ENCODE data around the gene CFDP1. TPM values are rescaled to one million over a fixed set of nuclear protein-coding genes. Genes with fewer than 3 reads are reported as not detected.

CFDP1 gene
- total RNA-seq, 2 experiments from 2014 or later, result 35.1 to 36.2 TPM

DNA sequence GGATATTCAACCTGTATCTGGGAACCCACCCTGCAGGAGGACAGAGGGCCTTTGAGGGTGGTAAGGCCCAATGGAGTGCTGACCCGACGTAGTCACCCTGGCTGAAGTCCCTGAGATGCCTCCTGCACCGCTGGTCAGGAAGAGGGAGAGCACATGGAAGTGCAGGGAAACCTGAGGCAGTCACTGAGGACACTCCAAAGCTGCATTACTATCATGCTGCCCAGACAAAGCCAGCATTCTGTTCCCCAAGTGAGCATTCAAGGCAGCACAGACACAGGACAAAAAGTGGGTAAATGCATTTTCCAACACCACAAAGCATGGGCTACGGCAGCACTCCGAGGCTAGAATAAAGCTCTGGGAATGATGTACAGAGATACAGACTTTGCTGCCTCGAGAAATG is 135.0 kb downstream of the CFDP1 start:
- CTCF ChIA-PET, result no interaction called here
- POLR2A ChIA-PET, result no interaction called here

DNA sequence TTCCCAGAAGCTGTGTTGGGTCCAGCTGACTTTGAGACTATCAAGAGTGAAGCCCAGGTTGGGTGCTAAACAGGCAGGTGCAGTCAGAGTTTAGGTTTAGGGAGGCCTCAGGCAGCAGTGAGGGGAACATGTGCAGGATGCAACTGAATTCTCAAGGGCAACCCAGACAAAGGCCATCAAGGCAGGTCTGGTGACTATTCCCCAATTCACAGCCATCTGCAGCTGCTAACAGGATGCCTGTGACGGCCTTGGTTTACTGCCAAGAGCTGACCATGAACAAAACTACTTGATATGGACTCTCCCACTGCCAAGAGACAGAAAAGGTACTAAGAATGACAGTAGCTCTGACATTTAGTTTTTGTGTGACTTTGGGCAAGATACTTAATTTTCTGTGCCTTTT is 136.7 kb downstream of the CFDP1 start:
- H3K36me3 Mint-ChIP-seq (ENCODE audit: low read depth), result peaks cover 26% of the 10 kb centered on the region
- peaks cover 1% of the 10 kb centered on the region for H3K27me3 Mint-ChIP-seq
- H3K4me1 Mint-ChIP-seq, result no peaks in the 10 kb centered on the region
- no peaks in the 10 kb centered on the region for H3K9me3 Mint-ChIP-seq
- no peak overlapping the region for H3K27ac Mint-ChIP-seq
- POLR2A ChIA-PET, result no interaction called here
- CTCF ChIA-PET, result no interaction called here
- H3K4me3 Mint-ChIP-seq, result no peak overlapping the region
- DNase-seq, result no peak

More for the DNA sequence above, 135.0 kb downstream of the CFDP1 start:
- Mint-ChIP-seq H3K27me3 (no peaks in the 10 kb centered on the region), H3K4me1 (no peaks in the 10 kb centered on the region), H3K4me3 (no peak overlapping the region), H3K27ac (no peak overlapping the region), H3K36me3 (ENCODE audit: low read depth) (peaks cover 22% of the 10 kb centered on the region), H3K9me3 (no peaks in the 10 kb centered on the region)
- DNase-seq, result no peak

DNA sequence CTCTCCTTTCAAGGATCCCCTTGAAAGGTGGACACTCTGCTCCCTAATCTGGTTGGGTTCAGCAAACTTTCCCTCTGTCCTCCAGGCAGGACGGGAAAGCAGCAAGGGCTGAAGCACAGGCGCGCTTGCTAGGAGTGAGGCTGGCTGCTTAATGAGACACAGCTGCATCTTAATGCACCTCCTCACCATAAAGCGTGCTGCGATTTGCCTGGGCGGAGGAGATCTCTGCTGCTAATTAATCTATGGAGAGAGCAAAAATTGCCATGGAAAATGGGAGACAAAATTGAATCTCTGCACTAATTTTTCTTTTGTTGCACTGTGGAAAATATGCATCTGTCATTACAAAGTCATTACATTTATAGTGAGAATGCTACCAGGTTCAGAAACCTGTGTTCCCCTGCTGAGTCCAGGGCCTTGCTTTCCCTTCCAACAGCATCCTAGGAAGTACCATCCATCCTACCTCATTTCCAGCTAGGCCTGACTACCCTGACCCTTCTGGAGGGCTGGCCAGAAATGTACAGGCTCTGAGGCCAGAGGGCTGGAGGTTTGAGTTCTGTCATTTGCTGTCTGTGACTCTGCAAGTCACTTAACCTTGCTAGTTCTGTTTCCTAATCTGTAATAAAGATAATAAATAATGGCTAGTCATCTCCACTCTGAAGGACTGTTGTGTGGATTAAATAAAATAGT is 138.4 kb downstream of the CFDP1 start:
- H3K9me3 Mint-ChIP-seq, result no peaks in the 10 kb centered on the region
- no peak overlapping the region for H3K4me3 Mint-ChIP-seq
- peaks cover 4% of the 10 kb centered on the region for H3K27me3 Mint-ChIP-seq
- peaks cover 23% of the 10 kb centered on the region for H3K36me3 Mint-ChIP-seq (ENCODE audit: low read depth)
- ChIA-PET POLR2A (interaction anchor here (1.3 kb wide), 1 partner anchor 10 kb away, joined by 5 read pairs; no protein-coding TSS in a partner anchor), CTCF (no interaction called here)
- H3K4me1 Mint-ChIP-seq, result no peaks in the 10 kb centered on the region
- H3K27ac Mint-ChIP-seq, result no peak overlapping the region
- DNase-seq, result no peak

DNA sequence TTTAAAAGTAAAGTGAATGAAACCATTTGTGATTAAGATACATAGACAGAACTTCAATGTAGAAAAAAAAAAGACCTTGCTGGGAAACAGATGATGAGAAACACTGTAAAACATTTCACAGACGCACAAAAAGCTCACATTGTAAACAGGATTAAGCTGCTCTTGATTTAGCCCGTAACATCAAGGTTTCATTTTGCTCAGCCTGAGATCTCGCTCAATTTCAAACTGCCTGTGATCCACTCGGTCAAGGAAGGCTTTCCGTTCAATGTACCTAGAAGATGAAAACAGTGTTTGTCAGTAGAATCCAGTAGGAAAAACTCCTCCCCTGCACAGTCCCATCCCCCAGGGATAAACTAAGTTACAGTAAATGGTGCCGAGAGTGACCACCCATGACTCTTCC is 139.5 kb downstream of the CFDP1 start:
- no peak overlapping the region for H3K4me3 Mint-ChIP-seq

DNA sequence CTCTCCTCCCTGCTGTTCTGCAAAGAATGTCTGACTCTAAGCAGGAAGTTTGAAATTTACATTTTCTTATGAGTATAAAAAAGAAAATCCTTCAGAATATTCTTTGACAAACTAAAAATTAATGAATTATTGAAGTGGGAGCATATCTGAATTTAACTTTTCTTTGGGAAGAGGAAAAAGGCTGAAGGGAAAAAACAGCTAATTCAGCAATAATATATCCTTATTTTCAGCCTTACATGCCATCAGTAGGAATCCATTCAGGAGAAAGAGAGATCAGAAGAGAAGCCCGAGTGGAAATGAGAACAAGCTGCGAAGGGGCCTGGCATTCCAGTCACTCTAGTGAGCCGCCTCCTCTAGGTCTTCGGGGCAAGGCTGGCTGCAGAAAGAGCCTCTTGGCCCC is 140.1 kb downstream of the CFDP1 start:
- no peak overlapping the region for H3K27ac Mint-ChIP-seq
- H3K9me3 Mint-ChIP-seq, result no peaks in the 10 kb centered on the region
- peaks cover 26% of the 10 kb centered on the region for H3K36me3 Mint-ChIP-seq (ENCODE audit: low read depth)
- DNase-seq, result no peak
- peaks cover 10% of the 10 kb centered on the region for H3K4me1 Mint-ChIP-seq
- ChIA-PET CTCF (no interaction called here), POLR2A (interaction anchor here (1.3 to 1.5 kb wide), 2 partner anchors 9 to 19 kb away, joined by 3 read pairs; no protein-coding TSS in a partner anchor)
- H3K4me3 Mint-ChIP-seq, result no peak overlapping the region
- peaks cover 13% of the 10 kb centered on the region for H3K27me3 Mint-ChIP-seq

More for the DNA sequence above, 139.5 kb downstream of the CFDP1 start:
- ChIA-PET CTCF (no interaction called here), POLR2A (interaction anchor here (1.3 kb wide), 2 partner anchors 11 to 19 kb away, joined by 3 to 5 read pairs; no protein-coding TSS in a partner anchor)
- no peak for DNase-seq
- H3K36me3 Mint-ChIP-seq (ENCODE audit: low read depth), result peaks cover 21% of the 10 kb centered on the region
- H3K27ac Mint-ChIP-seq, result no peak overlapping the region
- peaks cover 7% of the 10 kb centered on the region for H3K27me3 Mint-ChIP-seq
- H3K9me3 Mint-ChIP-seq, result no peaks in the 10 kb centered on the region
- peaks cover 4% of the 10 kb centered on the region for H3K4me1 Mint-ChIP-seq

DNA sequence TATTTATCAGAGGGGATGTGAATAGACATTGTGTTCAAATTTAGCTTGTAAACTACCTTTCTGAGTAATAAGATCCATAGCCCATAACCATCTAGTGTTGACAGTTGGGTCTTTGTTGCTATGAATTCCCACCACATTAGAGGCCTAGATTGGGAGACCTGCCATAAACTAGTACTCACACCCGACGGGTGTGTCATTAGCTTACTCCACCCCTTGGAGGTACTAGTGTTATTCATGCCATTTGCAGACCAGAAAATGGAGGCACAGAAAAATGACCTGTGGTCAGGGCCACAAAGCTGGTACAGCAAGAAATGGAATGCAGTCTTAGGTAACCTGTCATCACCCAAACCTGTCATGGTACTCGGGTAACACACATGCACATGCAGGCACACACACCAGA is 140.6 kb downstream of the CFDP1 start:
- Mint-ChIP-seq H3K36me3 (ENCODE audit: low read depth) (peaks cover 26% of the 10 kb centered on the region), H3K4me1 (peaks cover 14% of the 10 kb centered on the region), H3K9me3 (no peaks in the 10 kb centered on the region), H3K27ac (no peak overlapping the region), H3K27me3 (peaks cover 15% of the 10 kb centered on the region), H3K4me3 (no peak overlapping the region)
- ChIA-PET POLR2A (interaction anchor here (1.5 kb wide), 1 partner anchor 9 kb away, joined by 3 read pairs; no protein-coding TSS in a partner anchor), CTCF (no interaction called here)
- no peak for DNase-seq

DNA sequence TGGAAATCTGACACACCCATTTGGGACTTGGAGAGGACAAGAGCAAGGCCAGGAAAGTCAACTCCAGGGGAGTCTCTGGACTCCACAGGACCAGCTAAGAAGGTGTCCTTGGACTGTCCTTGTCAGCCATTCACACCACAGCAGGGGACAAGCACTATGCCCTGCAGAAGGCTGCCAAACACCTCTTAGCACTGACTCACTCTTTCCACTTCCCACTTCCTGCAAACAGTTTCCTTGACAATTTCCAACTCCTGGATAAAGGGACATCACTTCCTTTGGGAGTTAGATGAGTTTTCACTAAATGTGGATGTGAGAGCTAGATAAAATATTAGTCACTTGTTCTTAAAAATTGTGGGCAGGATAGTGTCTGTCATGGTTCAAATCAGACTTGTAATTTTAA is 144.1 kb downstream of the CFDP1 start:
- Mint-ChIP-seq H3K4me1 (peaks cover 20% of the 10 kb centered on the region), H3K27me3 (peaks cover 34% of the 10 kb centered on the region), H3K36me3 (ENCODE audit: low read depth) (peaks cover 30% of the 10 kb centered on the region), H3K4me3 (no peak overlapping the region), H3K9me3 (no peaks in the 10 kb centered on the region), H3K27ac (no peak overlapping the region)
- DNase-seq, result no peak
- POLR2A ChIA-PET, result no interaction called here
- CTCF ChIA-PET, result interaction anchor here (0.5 kb wide), 1 partner anchor 157 kb away, joined by 3 read pairs; no protein-coding TSS in a partner anchor

DNA sequence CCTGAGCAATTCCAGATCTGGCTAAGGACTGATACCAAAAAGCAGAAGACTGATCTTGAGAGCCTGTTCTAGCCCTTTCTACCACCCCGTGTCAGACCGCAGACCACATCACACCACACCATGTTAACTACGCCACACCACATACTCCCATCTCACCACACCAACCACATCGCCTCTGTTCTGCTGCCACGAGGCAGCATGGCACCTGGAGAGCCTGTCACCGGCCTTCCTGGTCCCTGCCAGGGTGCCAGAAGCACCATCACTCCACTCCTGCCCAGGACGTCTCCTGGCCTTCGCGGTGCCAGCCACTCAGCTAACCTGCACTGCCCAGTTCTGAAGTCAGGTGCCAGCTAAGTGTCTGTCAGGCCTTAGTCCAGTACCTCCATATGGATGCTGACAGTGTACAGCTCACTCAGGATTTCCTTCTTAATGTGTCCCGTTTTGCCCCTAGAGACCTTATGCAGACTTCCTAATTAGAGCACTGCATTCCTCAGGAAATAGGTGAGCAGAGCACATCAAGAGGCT is 144.6 kb downstream of the CFDP1 start:
- CTCF ChIA-PET, result interaction anchor here (0.5 kb wide), 1 partner anchor 158 kb away, joined by 3 read pairs; no protein-coding TSS in a partner anchor
- peak; percentile 82 for DNase-seq
- POLR2A ChIA-PET, result no interaction called here
- Mint-ChIP-seq H3K4me1 (peaks cover 20% of the 10 kb centered on the region), H3K27me3 (peaks cover 34% of the 10 kb centered on the region), H3K9me3 (no peaks in the 10 kb centered on the region), H3K4me3 (peak overlapping the region; percentile 62), H3K27ac (peak overlapping the region; percentile 69), H3K36me3 (ENCODE audit: low read depth) (peaks cover 26% of the 10 kb centered on the region)

DNA sequence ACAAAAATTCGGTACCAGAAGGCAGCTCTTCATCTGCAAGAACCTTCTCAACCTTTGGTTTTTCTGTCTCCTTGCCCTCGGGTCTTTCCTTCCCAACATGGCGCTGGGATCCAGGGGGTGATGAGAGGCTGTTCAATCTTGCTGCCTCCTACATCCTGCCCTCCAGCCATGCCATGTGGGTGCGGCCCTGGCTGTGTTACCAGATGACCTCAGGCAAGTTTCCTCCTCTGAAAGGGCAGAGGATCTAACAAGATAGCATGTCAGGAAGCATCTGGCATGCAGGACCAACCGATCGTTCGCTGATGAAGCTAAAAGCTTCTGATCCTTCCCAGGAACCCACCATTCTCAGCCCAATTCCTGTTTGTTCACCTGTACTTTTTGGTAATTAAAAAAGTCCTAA is 145.1 kb downstream of the CFDP1 start:
- POLR2A ChIA-PET, result no interaction called here
- H3K4me1 Mint-ChIP-seq, result peaks cover 20% of the 10 kb centered on the region
- peaks cover 34% of the 10 kb centered on the region for H3K27me3 Mint-ChIP-seq
- DNase-seq, result peak; percentile 30
- H3K4me3 Mint-ChIP-seq, result peak overlapping the region; percentile 62
- no peaks in the 10 kb centered on the region for H3K9me3 Mint-ChIP-seq
- H3K36me3 Mint-ChIP-seq (ENCODE audit: low read depth), result peaks cover 26% of the 10 kb centered on the region
- H3K27ac Mint-ChIP-seq, result no peak overlapping the region
- CTCF ChIA-PET, result interaction anchor here (0.6 kb wide), 1 partner anchor 850 kb away, joined by 3 read pairs; no protein-coding TSS in a partner anchor

DNA sequence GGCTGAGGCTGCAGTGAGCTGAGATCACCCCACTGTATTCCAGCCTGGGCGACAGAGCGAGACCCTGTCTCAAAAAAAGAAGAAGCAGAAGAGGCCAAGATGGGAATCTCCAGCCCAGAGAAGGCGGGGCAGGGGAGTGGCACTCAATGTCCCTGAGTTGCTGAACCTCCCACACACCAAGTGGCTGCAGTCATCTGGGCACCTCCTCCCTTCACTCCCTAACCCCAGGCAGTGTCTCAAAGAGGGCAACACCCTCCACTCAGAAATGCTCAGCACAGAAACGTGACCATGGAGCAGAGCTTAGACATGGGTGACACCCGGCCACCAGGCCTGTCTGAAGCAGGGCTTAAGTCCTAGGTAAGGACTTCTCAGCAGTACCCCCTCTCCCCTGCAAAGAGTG is 145.6 kb downstream of the CFDP1 start:
- POLR2A ChIA-PET, result no interaction called here
- Mint-ChIP-seq H3K4me3 (no peak overlapping the region), H3K27me3 (peaks cover 34% of the 10 kb centered on the region), H3K9me3 (no peaks in the 10 kb centered on the region), H3K27ac (no peak overlapping the region), H3K4me1 (peaks cover 20% of the 10 kb centered on the region), H3K36me3 (ENCODE audit: low read depth) (peaks cover 26% of the 10 kb centered on the region)
- CTCF ChIA-PET, result interaction anchor here (0.6 kb wide), 1 partner anchor 850 kb away, joined by 3 read pairs; no protein-coding TSS in a partner anchor
- no peak for DNase-seq

DNA sequence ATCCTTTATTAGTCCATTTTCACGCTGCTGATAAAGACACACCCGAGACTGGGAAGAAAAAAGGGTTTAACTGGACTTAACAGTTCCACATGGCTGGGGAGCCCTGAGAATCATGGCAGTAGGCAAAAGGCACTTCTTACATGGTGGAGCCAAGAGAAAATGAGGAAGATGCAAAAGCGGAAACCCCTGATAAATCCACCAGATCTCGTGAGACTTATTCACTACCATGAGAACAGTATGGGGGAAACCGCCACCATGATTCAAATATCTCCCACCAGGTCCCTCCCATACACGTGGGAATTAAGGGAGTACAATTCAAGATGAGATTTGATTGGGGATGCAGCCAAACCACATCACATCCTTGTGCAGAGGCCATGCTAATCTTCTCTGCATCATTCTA is 146.9 kb downstream of the CFDP1 start:
- H3K27me3 Mint-ChIP-seq, result peaks cover 34% of the 10 kb centered on the region
- peaks cover 16% of the 10 kb centered on the region for H3K36me3 Mint-ChIP-seq (ENCODE audit: low read depth)
- no peak overlapping the region for H3K27ac Mint-ChIP-seq

DNA sequence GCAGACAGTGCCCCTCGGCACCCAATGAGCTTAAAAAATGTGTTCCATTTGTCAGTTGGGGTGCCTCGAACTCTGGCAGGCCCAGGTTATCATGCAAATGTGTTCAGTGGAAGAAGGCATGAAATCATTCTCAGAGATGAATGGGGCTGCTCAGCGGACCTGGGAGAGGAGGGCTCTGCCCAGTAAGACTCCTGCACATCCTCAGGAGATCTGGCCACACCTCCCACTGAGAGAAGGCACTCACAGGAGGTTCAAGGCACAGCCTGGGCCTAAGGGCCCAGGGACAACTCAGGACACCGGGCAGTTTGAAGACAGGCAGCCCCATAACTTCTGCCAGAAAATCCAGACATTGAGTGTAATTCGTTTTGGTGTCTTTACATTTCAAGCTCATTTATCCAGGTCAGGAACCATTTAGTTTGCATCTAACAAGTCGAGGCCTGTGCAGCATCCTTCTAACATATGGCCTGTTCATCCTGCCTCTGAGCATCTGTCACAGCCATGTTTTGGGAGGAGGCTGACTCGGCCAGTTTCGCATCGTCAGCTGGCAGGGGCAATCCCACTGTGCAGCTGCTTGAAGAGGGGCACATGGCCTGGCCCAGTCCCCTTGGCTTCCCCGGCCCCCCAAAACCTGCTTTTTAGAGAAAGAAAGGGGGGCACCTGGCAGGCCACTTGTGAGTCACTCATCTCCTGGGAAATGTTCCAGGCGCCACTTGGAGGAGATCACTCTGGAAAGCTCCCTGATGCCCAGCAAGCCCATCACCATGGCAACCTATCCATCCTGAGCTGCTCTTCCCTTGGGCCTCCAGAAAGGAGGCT is 150.6 kb downstream of the CFDP1 start:
- peaks cover 46% of the 10 kb centered on the region for H3K27me3 Mint-ChIP-seq
- ChIA-PET POLR2A (no interaction called here), CTCF (no interaction called here)
- no peak for DNase-seq
- H3K4me1 Mint-ChIP-seq, result peaks cover 5% of the 10 kb centered on the region
- H3K4me3 Mint-ChIP-seq, result no peak overlapping the region
- no peak overlapping the region for H3K27ac Mint-ChIP-seq
- H3K9me3 Mint-ChIP-seq, result no peaks in the 10 kb centered on the region
- peaks cover 4% of the 10 kb centered on the region for H3K36me3 Mint-ChIP-seq (ENCODE audit: low read depth)

More for the DNA sequence above, 146.9 kb downstream of the CFDP1 start:
- peaks cover 20% of the 10 kb centered on the region for H3K4me1 Mint-ChIP-seq
- ChIA-PET POLR2A (no interaction called here), CTCF (no interaction called here)
- H3K9me3 Mint-ChIP-seq, result no peaks in the 10 kb centered on the region
- H3K4me3 Mint-ChIP-seq, result no peak overlapping the region
- DNase-seq, result no peak

DNA sequence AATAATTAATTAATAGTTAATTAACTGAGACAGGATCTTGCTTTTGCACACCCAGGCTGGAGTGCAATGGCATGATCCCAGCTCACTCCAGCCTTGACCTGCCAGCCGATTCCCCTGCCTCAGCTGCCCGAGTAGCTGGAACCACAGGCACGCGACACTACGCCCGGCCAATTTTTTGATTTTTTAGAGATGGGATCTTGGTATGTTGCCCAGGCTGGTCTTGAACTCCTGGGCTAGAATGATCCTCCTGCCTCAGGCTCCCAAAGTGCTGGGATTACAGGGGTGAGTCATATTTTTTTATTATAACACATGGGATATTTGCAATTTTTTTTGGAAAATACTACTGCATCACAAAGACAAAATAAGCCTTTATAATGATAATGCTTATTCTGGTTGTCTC is 151.5 kb downstream of the CFDP1 start:
- ChIA-PET CTCF (interaction anchor here (0.7 kb wide), 1 partner anchor 48 kb away, joined by 3 read pairs; no protein-coding TSS in a partner anchor), POLR2A (interaction anchor here (0.6 kb wide), 1 partner anchor 151 kb away, joined by 3 read pairs; no protein-coding TSS in a partner anchor)
- H3K4me1 Mint-ChIP-seq, result no peaks in the 10 kb centered on the region
- H3K36me3 Mint-ChIP-seq (ENCODE audit: low read depth), result peaks cover 4% of the 10 kb centered on the region
- no peaks in the 10 kb centered on the region for H3K9me3 Mint-ChIP-seq
- no peak overlapping the region for H3K4me3 Mint-ChIP-seq
- DNase-seq, result no peak
- H3K27me3 Mint-ChIP-seq, result peaks cover 45% of the 10 kb centered on the region
- H3K27ac Mint-ChIP-seq, result no peak overlapping the region

Data from activated CD4-positive, alpha-beta memory T cell treated with anti-CD3 and anti-CD28 coated beads, Interleukin-2, amount 10 ng/mL, durations not matched to agents 7 days and 5 days (primary cell).